H1 (cell line): ENCODE results near the gene SLC10A6. TPM values are rescaled to one million over a fixed set of nuclear protein-coding genes. Genes with fewer than 3 reads are reported as not detected.

Experiments used
- CTCF ChIA-PET: fragments of 300-600 bp; sonication (Branson Sonifier 250); formaldehyde crosslinking; loops from one replicate; lab custom pipeline; 2021; ENCODE audit not compliant: partially characterized antibody; lab: Charles Lee
- POLR2A ChIA-PET: fragments of 300-600 bp; sonication (Branson Sonifier 250); formaldehyde crosslinking; loops from one replicate; lab custom pipeline; 2021; ENCODE audit warnings: inconsistent platforms; ENCODE audit not compliant: partially characterized antibody; lab: Charles Lee
- DNase-seq, 2 experiments: peaks; one replicate each; pipeline versions ENCODE4 v3.0.0 to v3.0.0-alpha.2; 2010 to 2022; ENCODE audit warnings: low spot score in 2 of 2, low read depth in 1 of 2, mixed read lengths in 1 of 2
- FAIRE-seq: peaks from 2 replicates; lab custom pipeline; 2011; peaks lifted over from hg19 to GRCh38; lab: Jason Lieb, UNC
- H2AFZ ChIP-seq: 2 replicates; pipeline ENCODE4 v1.8.1; 2012; ENCODE audit warnings: low read length, inconsistent platforms
- H2AK5ac ChIP-seq: 2 replicates; pipeline ENCODE4 v1.6.1; 2013; ENCODE audit warnings: low read depth, low read length
- H2BK120ac ChIP-seq: replicated peaks from 2 replicates; pipeline ENCODE3; 2013; ENCODE audit warnings: low read depth, low read length, inconsistent platforms
- H2BK12ac ChIP-seq: 2 replicates; pipeline ENCODE4 v1.6.1; 2013; ENCODE audit warnings: low read depth, low read length
- H2BK15ac ChIP-seq: 2 replicates; pipeline ENCODE4 v1.6.1; 2013; ENCODE audit warnings: low read length
- H2BK20ac ChIP-seq: 2 replicates; pipeline ENCODE4 v1.6.1; 2013; ENCODE audit warnings: low read length
- H2BK5ac ChIP-seq: 2 replicates; pipeline ENCODE4 v1.6.1; 2013; ENCODE audit warnings: low read depth, low read length
- H3K14ac ChIP-seq: 2 replicates; pipeline ENCODE4 v1.6.1; 2013; ENCODE audit warnings: inconsistent platforms; ENCODE audit not compliant: insufficient read length
- H3K18ac ChIP-seq: 2 replicates; pipeline ENCODE4 v1.6.1; 2013; ENCODE audit warnings: low read length; ENCODE audit errors: extremely low read depth
- H3K23ac ChIP-seq: 2 replicates; pipeline ENCODE4 v1.6.1; 2013; ENCODE audit warnings: inconsistent platforms; ENCODE audit not compliant: insufficient read length
- H3K23me2 ChIP-seq: 2 replicates; pipeline ENCODE4 v1.6.1; 2013; ENCODE audit warnings: low read depth, low read length
- H3K27ac ChIP-seq: 2 replicates; pipeline ENCODE4 v1.6.1; 2011; ENCODE audit warnings: low read depth, low read length, inconsistent platforms
- H3K27me3 ChIP-seq, 4 experiments: replicated peaks in 1 of 4; 1 replicate in 1 of 4; 2 replicates in 3 of 4; pipeline versions ENCODE4 v1.6.1 to v1.8.1; 2011 to 2013; ENCODE audit warnings: low read length in 3 of 4, mild to moderate bottlenecking in 3 of 4, inconsistent platforms in 2 of 4, mixed read lengths in 2 of 4, moderate library complexity in 1 of 4; ENCODE audit not compliant: control insufficient read depth in 3 of 4, insufficient read depth in 3 of 4; ENCODE audit errors: extremely low read depth in 1 of 4
- H3K36me3 ChIP-seq, 4 experiments: 2 replicates each; pipeline versions ENCODE4 v1.6.1 to v1.8.1; 2011 to 2013; ENCODE audit warnings: mild to moderate bottlenecking in 4 of 4, low read length in 3 of 4, moderate library complexity in 2 of 4, control low read depth in 1 of 4, inconsistent platforms in 1 of 4; ENCODE audit not compliant: insufficient read depth in 4 of 4, control insufficient read depth in 2 of 4
- H3K4ac ChIP-seq: replicated peaks from 2 replicates; pipeline ENCODE3; 2013; ENCODE audit warnings: low read length, low read depth, mixed read lengths, inconsistent platforms; ENCODE audit not compliant: insufficient read length
- H3K4me1 ChIP-seq, 4 experiments: replicated peaks in 1 of 4; 1 replicate in 1 of 4; 2 replicates in 3 of 4; pipeline versions ENCODE4 v1.6.1 to v1.8.1; 2011 to 2013; ENCODE audit warnings: low read length in 3 of 4, inconsistent platforms in 2 of 4, mixed read lengths in 1 of 4; ENCODE audit not compliant: insufficient read depth in 4 of 4, control insufficient read depth in 3 of 4
- H3K4me2 ChIP-seq, 2 experiments: 2 replicates each; pipeline versions ENCODE4 v1.6.1 to v1.8.1; 2011 to 2013; ENCODE audit warnings: low read depth in 2 of 2, low read length in 2 of 2, control low read depth in 1 of 2, inconsistent platforms in 1 of 2, mild to moderate bottlenecking in 1 of 2; ENCODE audit not compliant: insufficient read depth in 1 of 2
- H3K4me3 ChIP-seq, 4 experiments: fragments of 200-600, 300-600 bp in 1 of 4; sonication (generic), shearing (Covaris generic), sonication (Bioruptor Twin) in 1 of 4; 2 replicates each; pipeline versions ENCODE4 v1.5.1 to v1.8.1; 2011 to 2016; ENCODE audit warnings: low read length in 4 of 4, low read depth in 3 of 4, control low read depth in 2 of 4, inconsistent platforms in 2 of 4, mild to moderate bottlenecking in 2 of 4, mixed read lengths in 1 of 4, moderate library complexity in 1 of 4; ENCODE audit not compliant: insufficient read depth in 2 of 4; ENCODE audit errors: extremely low read depth in 1 of 4
- H3K56ac ChIP-seq: replicated peaks from 2 replicates; pipeline ENCODE3; 2013; ENCODE audit warnings: low read depth, mild to moderate bottlenecking, mixed read lengths, low read length, inconsistent platforms; ENCODE audit not compliant: insufficient read length
- H3K79me1 ChIP-seq: 2 replicates; pipeline ENCODE4 v1.6.1; 2013; ENCODE audit warnings: low read depth, low read length, control low read depth
- H3K79me2 ChIP-seq, 2 experiments: 2 replicates each; pipeline versions ENCODE4 v1.6.1 to v1.8.1; 2012 to 2013; ENCODE audit warnings: low read length in 2 of 2, mild to moderate bottlenecking in 2 of 2, inconsistent platforms in 1 of 2; ENCODE audit not compliant: insufficient read depth in 2 of 2, control insufficient read depth in 1 of 2
- H3K9ac ChIP-seq, 4 experiments: replicated peaks in 1 of 4; 1 replicate in 1 of 4; 2 replicates in 3 of 4; pipeline versions ENCODE4 v1.6.1 to v1.8.1; 2011 to 2013; ENCODE audit warnings: low read depth in 3 of 4, low read length in 3 of 4, control low read depth in 2 of 4, mild to moderate bottlenecking in 2 of 4, moderate library complexity in 2 of 4, inconsistent platforms in 1 of 4; ENCODE audit errors: extremely low read depth in 1 of 4
- H3K9me3 ChIP-seq, 2 experiments: 2 replicates each; pipeline versions ENCODE4 v1.6.1 to v1.8.1; 2012 to 2013; ENCODE audit warnings: mild to moderate bottlenecking in 2 of 2, moderate library complexity in 2 of 2, control low read depth in 1 of 2, inconsistent platforms in 1 of 2, low read depth in 1 of 2, low read length in 1 of 2, mixed read lengths in 1 of 2; ENCODE audit not compliant: insufficient read depth in 2 of 2
- H4K20me1 ChIP-seq, 2 experiments: replicated peaks in 1 of 2; 2 replicates each; pipeline versions ENCODE3 to v1.8.1; 2011 to 2013; ENCODE audit warnings: inconsistent platforms in 2 of 2, low read length in 2 of 2, mild to moderate bottlenecking in 1 of 2; ENCODE audit not compliant: insufficient read depth in 2 of 2, control insufficient read depth in 1 of 2
- H4K5ac ChIP-seq: 2 replicates; pipeline ENCODE4 v1.6.1; 2013; ENCODE audit warnings: low read length, low read depth, mixed read lengths, inconsistent platforms; ENCODE audit not compliant: insufficient read length
- H4K8ac ChIP-seq: 2 replicates; pipeline ENCODE4 v1.8.0; 2013; ENCODE audit warnings: mild to moderate bottlenecking, moderate library complexity, low read length, inconsistent platforms; ENCODE audit not compliant: insufficient read depth; ENCODE audit errors: extremely low read depth
- H4K91ac ChIP-seq: replicated peaks from 2 replicates; pipeline ENCODE3; 2013; ENCODE audit warnings: low read length, mixed read lengths, inconsistent platforms; ENCODE audit not compliant: insufficient read length
- ATF3 ChIP-seq: IDR thresholded peaks from 2 replicates; pipeline ENCODE4 v1.6.1; 2011; ENCODE audit warnings: low read depth, mild to moderate bottlenecking, low read length; ENCODE audit not compliant: insufficient read depth
- BACH1 ChIP-seq: IDR thresholded peaks from 2 replicates; pipeline ENCODE4 v1.6.1; 2012; ENCODE audit warnings: low read length, improper control_type of control experiment
- CHD1 ChIP-seq: IDR thresholded peaks from 2 replicates; pipeline ENCODE4 v1.6.1; 2012; ENCODE audit warnings: low read depth, low read length, improper control_type of control experiment
- CTBP2 ChIP-seq: IDR thresholded peaks from 2 replicates; pipeline ENCODE4 v1.7.0; 2011; ENCODE audit warnings: borderline replicate concordance, mild to moderate bottlenecking, moderate library complexity, mixed read lengths, low read length; ENCODE audit not compliant: insufficient read depth, insufficient read length
- GABPA ChIP-seq: IDR thresholded peaks from 2 replicates; pipeline ENCODE4 v1.6.1; 2011; ENCODE audit warnings: mild to moderate bottlenecking, low read length, moderate library complexity, borderline replicate concordance; ENCODE audit not compliant: insufficient read depth
- HDAC2 ChIP-seq, 2 experiments: fragments of 300-600 bp in 1 of 2; sonication (generic) in 1 of 2; IDR thresholded peaks; 2 replicates each; pipeline ENCODE4 v1.6.1; 2011 to 2012; ENCODE audit warnings: low read depth in 2 of 2, low read length in 2 of 2, mild to moderate bottlenecking in 2 of 2, moderate library complexity in 2 of 2, borderline replicate concordance in 1 of 2, inconsistent platforms in 1 of 2
- JUN ChIP-seq: IDR thresholded peaks from 2 replicates; pipeline ENCODE4 v1.6.1; 2011; ENCODE audit warnings: low read depth, mild to moderate bottlenecking, improper control_type of control experiment, low read length
- POU5F1 ChIP-seq: IDR thresholded peaks from 2 replicates; pipeline ENCODE4 v1.6.1; 2011; ENCODE audit warnings: low read depth, mild to moderate bottlenecking, low read length, moderate library complexity
- RXRA ChIP-seq: IDR thresholded peaks from 2 replicates; pipeline ENCODE4 v1.6.1; 2011; ENCODE audit warnings: low read depth, mild to moderate bottlenecking, low read length, moderate library complexity; ENCODE audit not compliant: insufficient read depth
- SRF ChIP-seq: IDR thresholded peaks from 2 replicates; pipeline ENCODE4 v1.6.1; 2011; ENCODE audit warnings: mild to moderate bottlenecking, low read depth, low read length, moderate library complexity
- TEAD4 ChIP-seq: IDR thresholded peaks from 2 replicates; pipeline ENCODE4 v1.6.1; 2012; ENCODE audit warnings: low read depth, low read length, inconsistent platforms, mixed read lengths
- WGBS, 2 experiments: shearing (Covaris generic) in 1 of 2; methylation state at CpG; one replicate each; pipeline versions ENCODE4 v1.1.6 to v1.1.7; 2013 to 2015; ENCODE audit warnings: low lambda C conversion rate in 2 of 2, mixed read lengths in 2 of 2, inconsistent platforms in 1 of 2, low coverage in 1 of 2, missing lambda C conversion rate in 1 of 2; ENCODE audit not compliant: insufficient replicate concordance in 2 of 2, insufficient coverage in 1 of 2, insufficient read length in 1 of 2; ENCODE audit errors: extremely low coverage in 1 of 2, missing lambda C conversion rate in 1 of 2; 5-methylcytosine and 5-hydroxymethylcytosine counted together
- polyA plus RNA-seq, 7 experiments: library from polyadenylated mRNA; depleted of rRNA in 3 of 7; stranded (reverse) in 5 of 7; unstranded in 2 of 7; fragments of >200 nt in 5 of 7; fragments of 200-250 nt in 2 of 7; gene quantifications; 1 replicate in 5 of 7; 2 replicates in 1 of 7; 4 replicates in 1 of 7; pipeline versions ENCODE4 v1.2.1 to v1.2.3, GENCODE V29; 2011 to 2013; ENCODE audit warnings: missing spikeins in 2 of 7, mixed read lengths in 2 of 7
- total RNA-seq: library from RNA; stranded (reverse); fragmentation: NEBNext Ultra II Directional; extraction: Animal tissue kit (Norgen Biotek cat#: 25700); gene quantifications from 2 replicates; pipeline ENCODE4 v1.2.1, GENCODE V29; 2021
- TF ChIP-seq, protein P1 (sequence below): IDR thresholded peaks from 2 replicates; pipeline ENCODE4 v1.6.1; 2012; ENCODE audit warnings: low read length, inconsistent platforms

SLC10A6 gene
- total and polyA plus RNA-seq, 2 of the 8 experiments (the other 6 are each of a cell fraction or from before 2014, with no cell fraction given): not detected

DNA sequence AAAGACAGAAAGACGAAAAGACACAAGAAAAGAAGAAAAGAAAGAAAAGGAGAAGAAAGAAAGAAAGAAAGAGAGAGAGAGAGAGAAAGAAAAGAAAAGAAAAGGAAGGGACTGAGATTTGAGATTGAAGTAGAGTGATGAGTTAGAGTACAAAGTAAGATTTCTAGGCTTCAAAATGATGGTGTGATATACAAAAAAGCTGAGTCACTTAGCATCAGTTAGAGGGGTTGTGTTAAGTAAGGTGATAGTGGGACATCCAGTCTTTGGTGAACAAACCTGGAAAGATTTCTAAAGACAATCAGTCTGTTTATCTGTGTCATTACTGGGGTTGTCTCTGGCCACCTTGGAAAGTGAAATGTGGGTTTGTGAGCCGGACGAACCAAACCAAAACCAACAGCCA, 13.5 kb downstream of the SLC10A6 start:
- 88% methylated on average over 3 of the region's 3 CpGs; no CpG with 5 or more reads in 1 of the 2 experiments for WGBS, 2 experiments
- no peak for FAIRE-seq
- no peak for TF ChIP-seq CHD1
- no peak for TF ChIP-seq SRF
- no peak for TF ChIP-seq HDAC2 (IDR thresholded peaks at IDR 0.05; ENCODE audit: borderline replicate concordance in 1 of 2, low read depth in 2 of 2, low read length in 2 of 2)
- TF ChIP-seq TEAD4: no peak
- no peak for TF ChIP-seq GABPA
- no peak for TF ChIP-seq BACH1
- TF ChIP-seq CTBP2: no peak
- no peak for TF ChIP-seq ATF3
- TF ChIP-seq POU5F1: no peak
- TF ChIP-seq RXRA: no peak
- TF ChIP-seq JUN: no peak
- TF ChIP-seq, protein P1, sequence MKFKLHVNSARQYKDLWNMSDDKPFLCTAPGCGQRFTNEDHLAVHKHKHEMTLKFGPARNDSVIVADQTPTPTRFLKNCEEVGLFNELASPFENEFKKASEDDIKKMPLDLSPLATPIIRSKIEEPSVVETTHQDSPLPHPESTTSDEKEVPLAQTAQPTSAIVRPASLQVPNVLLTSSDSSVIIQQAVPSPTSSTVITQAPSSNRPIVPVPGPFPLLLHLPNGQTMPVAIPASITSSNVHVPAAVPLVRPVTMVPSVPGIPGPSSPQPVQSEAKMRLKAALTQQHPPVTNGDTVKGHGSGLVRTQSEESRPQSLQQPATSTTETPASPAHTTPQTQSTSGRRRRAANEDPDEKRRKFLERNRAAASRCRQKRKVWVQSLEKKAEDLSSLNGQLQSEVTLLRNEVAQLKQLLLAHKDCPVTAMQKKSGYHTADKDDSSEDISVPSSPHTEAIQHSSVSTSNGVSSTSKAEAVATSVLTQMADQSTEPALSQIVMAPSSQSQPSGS: no peak

More for the DNA sequence above, 13.5 kb downstream of the SLC10A6 start:
- H4K5ac ChIP-seq: no peak overlapping the region
- POLR2A ChIA-PET: no interaction called here
- no peaks in the 10 kb centered on the region for H3K23me2 ChIP-seq
- H3K79me1 ChIP-seq: no peaks in the 10 kb centered on the region
- H2BK15ac ChIP-seq: no peak overlapping the region
- no peak overlapping the region for H3K9ac ChIP-seq
- no peak overlapping the region for H3K4ac ChIP-seq
- H3K56ac ChIP-seq: no peak overlapping the region
- no peak overlapping the region for H3K18ac ChIP-seq
- no peak overlapping the region for H3K4me3 ChIP-seq
- H3K79me2 ChIP-seq: no peaks in the 10 kb centered on the region
- no peak overlapping the region for H2AFZ ChIP-seq
- no peak overlapping the region for H2BK120ac ChIP-seq
- DNase-seq: no peak
- H4K8ac ChIP-seq: no peak overlapping the region
- no peak overlapping the region for H2BK20ac ChIP-seq
- H2BK5ac ChIP-seq: no peak overlapping the region
- no peak overlapping the region for H3K27ac ChIP-seq
- CTCF ChIA-PET: interaction anchor here (0.7 to 1.1 kb wide), 2 partner anchors 10 to 965 kb away, joined by 3 read pairs; no protein-coding TSS in a partner anchor
- no peak overlapping the region for H2BK12ac ChIP-seq
- H3K14ac ChIP-seq: no peak overlapping the region
- no peak overlapping the region for H2AK5ac ChIP-seq
- H3K23ac ChIP-seq: no peak overlapping the region
- H3K4me1 ChIP-seq: peaks cover 0 to 2% (median 0%) of the 10 kb centered on the region in 4 experiments; a peak in 1 of 7 replicates
- H3K9me3 ChIP-seq: no peaks in the 10 kb centered on the region
- H3K27me3 ChIP-seq: no peaks in the 10 kb centered on the region
- H3K4me2 ChIP-seq: no peak overlapping the region
- no peaks in the 10 kb centered on the region for H3K36me3 ChIP-seq
- no peaks in the 10 kb centered on the region for H4K20me1 ChIP-seq
- H4K91ac ChIP-seq: no peak overlapping the region
